K562 (cell line): ENCODE data around the gene GOT2. TPM values are rescaled to one million over a fixed set of nuclear protein-coding genes. Genes with fewer than 3 reads are reported as not detected.

Source experiments
- ARID1B ChIP-seq: fragments of 450-650 bp; IDR thresholded peaks from 2 replicates; pipeline ENCODE4 v1.6.1; 2016; ENCODE audit warnings: antibody characterized with exemption, mild to moderate bottlenecking, inconsistent platforms
- ATF2 ChIP-seq: sonication (generic); formaldehyde crosslinking; IDR thresholded peaks from 2 replicates; pipeline ENCODE4 v1.8.1; 2022; ENCODE audit warnings: missing genetic modification reagents
- CAMTA2 ChIP-seq: fragments of 250-450 bp; sonication (Bioruptor Pico); conservative IDR thresholded peaks from 2 replicates; pipeline ENCODE4 v1.5.1; 2022
- CEBPB ChIP-seq: fragments of 450-650 bp; IDR thresholded peaks from 2 replicates; pipeline ENCODE4 v1.6.1; 2016; ENCODE audit warnings: missing genetic modification characterization, missing compliant biosample characterization
- COPS2 ChIP-seq: fragments of 450-650 bp; conservative IDR thresholded peaks from 2 replicates; pipeline ENCODE4 v1.6.1; 2016; ENCODE audit warnings: mild to moderate bottlenecking, moderate library complexity
- CXXC5 ChIP-seq: fragments of 250-450 bp; sonication (Bioruptor Pico); IDR thresholded peaks from 2 replicates; pipeline ENCODE4 v1.8.0; 2022; ENCODE audit warnings: inconsistent platforms, mild to moderate bottlenecking, moderate library complexity
- ESRRA ChIP-seq: fragments of 450-650 bp; IDR thresholded peaks from 2 replicates; pipeline ENCODE4 v1.6.1; 2014; ENCODE audit warnings: low read depth, mild to moderate bottlenecking, moderate library complexity, borderline replicate concordance
- FOXJ3 ChIP-seq: sonication (generic); formaldehyde crosslinking; IDR thresholded peaks from 2 replicates; pipeline ENCODE4 v1.4.0; 2020; ENCODE audit warnings: mild to moderate bottlenecking, missing genetic modification reagents
- HSF4 ChIP-seq: fragments of 250-450 bp; sonication (Bioruptor Pico); IDR thresholded peaks from 2 replicates; pipeline ENCODE4 v2.1.2; 2022; ENCODE audit warnings: mild to moderate bottlenecking, moderate library complexity, borderline replicate concordance
- MTF1 ChIP-seq: fragments of 250-450 bp; sonication (Bioruptor Pico); IDR thresholded peaks from 2 replicates; pipeline ENCODE4 v1.9.0; 2021; ENCODE audit warnings: moderate library complexity, mild to moderate bottlenecking, inconsistent platforms, borderline replicate concordance
- NR2C1 ChIP-seq, 2 experiments: fragments of 450-650 bp; IDR thresholded peaks; 2 replicates each; pipeline ENCODE4 v1.6.1; 2017; ENCODE audit warnings: mild to moderate bottlenecking in 2 of 2, antibody characterized with exemption in 1 of 2, inconsistent platforms in 1 of 2, missing compliant biosample characterization in 1 of 2, missing genetic modification characterization in 1 of 2
- POLR2A ChIP-seq: fragments of 450-650 bp; conservative IDR thresholded peaks from 2 replicates; pipeline ENCODE4 v1.6.1; 2016
- POLR3A ChIP-seq: IDR thresholded peaks from 2 replicates; pipeline ENCODE4 v1.6.1; 2011; ENCODE audit warnings: borderline replicate concordance, mild to moderate bottlenecking, moderate library complexity; ENCODE audit not compliant: insufficient read length, insufficient read depth; ENCODE audit errors: extremely low read depth
- RBM14 ChIP-seq: fragments of 200-400 bp; formaldehyde crosslinking; IDR thresholded peaks from 2 replicates; pipeline ENCODE4 v1.6.1; 2018; ENCODE audit warnings: low read depth, mild to moderate bottlenecking, low read length, moderate library complexity, borderline replicate concordance; ENCODE audit not compliant: insufficient read depth
- RREB1 ChIP-seq: fragments of 250-450 bp; sonication (Bioruptor Pico); IDR thresholded peaks from 2 replicates; pipeline ENCODE4 v1.4.0; 2020
- TARDBP ChIP-seq: fragments of 450-650 bp; IDR thresholded peaks from 2 replicates; pipeline ENCODE4 v1.6.1; 2016
- ZNF143 ChIP-seq: sonication (generic); formaldehyde crosslinking; IDR thresholded peaks from 2 replicates; pipeline ENCODE4 v1.9.0; 2022; ENCODE audit warnings: mild to moderate bottlenecking, missing genetic modification reagents
- polyA plus RNA-seq, 8 experiments: library from polyadenylated mRNA; depleted of rRNA in 4 of 8; stranded (reverse) in 5 of 8; unstranded in 3 of 8; fragments of >200 nt; fragmentation: Nextera tagmentation in 2 of 8; fragmentation: Illumina TruSeq in 1 of 8; extraction: Ambion mirVana in 2 of 8; extraction: Trizol in 1 of 8; gene quantifications; 2 replicates each; pipeline versions ENCODE4 v1.2.1 to v1.2.3, GENCODE V29; 2011 to 2014; ENCODE audit warnings: inconsistent platforms in 1 of 8, missing spikeins in 1 of 8
- total RNA-seq, 7 experiments: library from RNA; depleted of rRNA in 6 of 7; stranded (reverse); fragments of >200 nt in 6 of 7; fragmentation: Illumina TruSeq in 2 of 7; extraction: Trizol in 2 of 7; gene quantifications; 2 replicates each; pipeline versions ENCODE4 v1.2.1 to v1.2.3, GENCODE V29; 2011 to 2021; ENCODE audit warnings: low replicate concordance in 1 of 7
- TF ChIP-seq, protein P1 (sequence below): fragments of 450-650 bp; formaldehyde crosslinking; IDR thresholded peaks from 2 replicates; pipeline ENCODE4 v1.4.0; 2022; ENCODE audit warnings: mild to moderate bottlenecking, moderate library complexity
- TF ChIP-seq, protein P2 (sequence below), 2 experiments: IDR thresholded peaks; 2 replicates each; pipeline ENCODE4 v1.6.1; 2011; ENCODE audit warnings: borderline replicate concordance in 1 of 2, control low read depth in 1 of 2, low read depth in 1 of 2, low read length in 1 of 2, mild to moderate bottlenecking in 1 of 2, mixed read lengths in 1 of 2, moderate library complexity in 1 of 2; ENCODE audit not compliant: insufficient read depth in 1 of 2, insufficient read length in 1 of 2, poor library complexity in 1 of 2, severe bottlenecking in 1 of 2; ENCODE audit errors: extremely low read depth in 1 of 2

Gene GOT2
- total and polyA plus RNA-seq, 9 of the 15 experiments (the other 6 are each of a cell fraction or from before 2014, with no cell fraction given) = 43.1 to 190 (median 80.2) TPM

DNA sequence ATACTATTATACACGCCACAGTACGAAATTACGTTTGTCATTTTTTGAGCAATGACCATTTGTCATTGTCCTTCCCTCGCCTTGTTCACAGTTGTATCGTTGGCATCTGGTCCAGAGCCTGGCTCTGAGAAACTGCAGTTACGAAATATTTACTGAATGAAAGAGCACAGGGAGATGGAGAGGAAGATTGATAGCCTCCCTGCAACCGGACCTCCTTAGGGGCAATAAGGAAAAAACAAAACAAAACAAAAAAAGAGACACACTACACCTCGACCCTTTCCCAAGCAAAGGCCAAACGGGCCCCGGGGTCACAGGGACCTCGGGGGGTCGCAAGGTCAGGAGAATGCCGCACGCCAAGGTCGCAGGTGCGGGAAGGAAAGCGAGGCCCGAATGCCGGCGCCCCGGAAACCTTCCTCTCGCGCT, 857 bp downstream of the GOT2 start (continued):
- TF ChIP-seq RREB1 (CRISPR knock-in tag) = no peak
- no peak for TF ChIP-seq COPS2
- TF ChIP-seq CEBPB = peak; percentile 79
- no peak for TF ChIP-seq HSF4 (CRISPR knock-in tag)
- TF ChIP-seq CXXC5 (CRISPR knock-in tag) = peak; percentile 16; the same call in 1 of the 2 replicates
- TF ChIP-seq POLR3A = no peak
- TF ChIP-seq TARDBP = no peak
- TF ChIP-seq MTF1 (CRISPR knock-in tag) = no peak
- TF ChIP-seq POLR2A = no peak
- no peak for TF ChIP-seq FOXJ3 (CRISPR knock-in tag)
- no peak for TF ChIP-seq CAMTA2 (CRISPR knock-in tag)
- TF ChIP-seq RBM14 = no peak
- TF ChIP-seq, protein P1, sequence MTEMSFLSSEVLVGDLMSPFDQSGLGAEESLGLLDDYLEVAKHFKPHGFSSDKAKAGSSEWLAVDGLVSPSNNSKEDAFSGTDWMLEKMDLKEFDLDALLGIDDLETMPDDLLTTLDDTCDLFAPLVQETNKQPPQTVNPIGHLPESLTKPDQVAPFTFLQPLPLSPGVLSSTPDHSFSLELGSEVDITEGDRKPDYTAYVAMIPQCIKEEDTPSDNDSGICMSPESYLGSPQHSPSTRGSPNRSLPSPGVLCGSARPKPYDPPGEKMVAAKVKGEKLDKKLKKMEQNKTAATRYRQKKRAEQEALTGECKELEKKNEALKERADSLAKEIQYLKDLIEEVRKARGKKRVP (CRISPR knock-in tag) = no peak
- TF ChIP-seq ZNF143 = no peak
- TF ChIP-seq NR2C1 (IDR thresholded peaks at IDR 0.05) = 0 out of 2 replicates have a peak, but pooled peaks have one; percentile 16
- no peak for TF ChIP-seq NR2C1 (tag; IDR thresholded peaks at IDR 0.05)
- TF ChIP-seq ESRRA = peak; percentile 74
- TF ChIP-seq, protein P2, sequence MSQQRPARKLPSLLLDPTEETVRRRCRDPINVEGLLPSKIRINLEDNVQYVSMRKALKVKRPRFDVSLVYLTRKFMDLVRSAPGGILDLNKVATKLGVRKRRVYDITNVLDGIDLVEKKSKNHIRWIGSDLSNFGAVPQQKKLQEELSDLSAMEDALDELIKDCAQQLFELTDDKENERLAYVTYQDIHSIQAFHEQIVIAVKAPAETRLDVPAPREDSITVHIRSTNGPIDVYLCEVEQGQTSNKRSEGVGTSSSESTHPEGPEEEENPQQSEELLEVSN (IDR thresholded peaks at IDR 0.05; ENCODE audit: borderline replicate concordance in 1 of 2, extremely low read depth in 1 of 2, insufficient read depth in 1 of 2, insufficient read length in 1 of 2, low read depth in 1 of 2, low read length in 1 of 2, poor library complexity in 1 of 2, severe bottlenecking in 1 of 2) = peak in 1 of 2 experiments; percentile 71
- TF ChIP-seq ATF2 (CRISPR knock-in tag) = no peak
- no peak for TF ChIP-seq ARID1B
